Right lobe of liver (tissue), 4 donors: ENCODE results near the gene IGSF22.

Experiments used
- POLR2A ChIP-seq: fragments of 450-650 bp; IDR thresholded peaks from one replicate; pipeline ENCODE4 v1.6.1; 2017; ENCODE audit warnings: antibody characterized with exemption, mild to moderate bottlenecking
- TF ChIP-seq, protein P1 (sequence below), 4 donors: fragments of 200-600 bp in 3 of 4; fragments of 450-650 bp in 1 of 4; IDR thresholded peaks; one replicate each; pipeline versions ENCODE4 v1.5.1 to v1.8.0; 2016 to 2022; ENCODE audit warnings: antibody characterized with exemption in 4 of 4, mild to moderate bottlenecking in 2 of 4
- donor health status: DM: no; HTN: no; CAD: no.
- donor health status: DM: no; HTN: no; CAD: no.
- donor health status: DM: no; HTN: yes; CAD: no.

DNA sequence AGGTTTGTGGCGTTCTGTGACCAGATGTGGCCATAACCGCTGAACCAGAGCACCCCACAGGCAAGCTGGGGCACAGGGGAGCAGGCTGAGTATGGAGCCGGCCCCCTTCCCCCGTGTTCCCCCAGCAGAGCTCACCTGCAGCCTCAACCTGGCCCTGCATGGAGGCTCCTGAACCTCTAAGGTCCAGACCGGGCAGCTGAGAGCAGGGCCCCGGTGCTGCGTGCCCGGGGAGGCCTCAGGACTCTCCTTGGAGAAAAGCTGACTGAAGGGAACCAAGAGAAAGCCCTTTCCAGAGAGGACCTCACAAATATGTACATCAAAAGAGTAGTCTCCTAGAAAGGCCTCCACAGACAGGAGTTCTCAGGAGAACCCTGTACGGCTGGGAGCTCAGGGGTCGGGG lies 17.4 kb upstream of the IGSF22 start:
- TF ChIP-seq, protein P1, sequence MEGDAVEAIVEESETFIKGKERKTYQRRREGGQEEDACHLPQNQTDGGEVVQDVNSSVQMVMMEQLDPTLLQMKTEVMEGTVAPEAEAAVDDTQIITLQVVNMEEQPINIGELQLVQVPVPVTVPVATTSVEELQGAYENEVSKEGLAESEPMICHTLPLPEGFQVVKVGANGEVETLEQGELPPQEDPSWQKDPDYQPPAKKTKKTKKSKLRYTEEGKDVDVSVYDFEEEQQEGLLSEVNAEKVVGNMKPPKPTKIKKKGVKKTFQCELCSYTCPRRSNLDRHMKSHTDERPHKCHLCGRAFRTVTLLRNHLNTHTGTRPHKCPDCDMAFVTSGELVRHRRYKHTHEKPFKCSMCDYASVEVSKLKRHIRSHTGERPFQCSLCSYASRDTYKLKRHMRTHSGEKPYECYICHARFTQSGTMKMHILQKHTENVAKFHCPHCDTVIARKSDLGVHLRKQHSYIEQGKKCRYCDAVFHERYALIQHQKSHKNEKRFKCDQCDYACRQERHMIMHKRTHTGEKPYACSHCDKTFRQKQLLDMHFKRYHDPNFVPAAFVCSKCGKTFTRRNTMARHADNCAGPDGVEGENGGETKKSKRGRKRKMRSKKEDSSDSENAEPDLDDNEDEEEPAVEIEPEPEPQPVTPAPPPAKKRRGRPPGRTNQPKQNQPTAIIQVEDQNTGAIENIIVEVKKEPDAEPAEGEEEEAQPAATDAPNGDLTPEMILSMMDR (IDR thresholded peaks at IDR 0.05) = no peak
- no peak for TF ChIP-seq POLR2A
